GM18507 (cell line): ENCODE measurements around the gene AOPEP.

Experiments used
- DNase-seq: peaks from one replicate; pipeline ENCODE4 v3.0.0; 2011; ENCODE audit warnings: low read depth; ENCODE audit not compliant: insufficient read length; ENCODE audit errors: extremely low spot score
- FAIRE-seq: peaks from 2 replicates; lab custom pipeline; 2011; peaks lifted over from hg19 to GRCh38; lab: Jason Lieb, UNC

AOPEP gene

GRCh38 chr9:94859226-94859625 lies 132.7 kb downstream of the AOPEP start:
- FAIRE-seq = no peak
- no peak for DNase-seq

GRCh38 chr9:94859891-94860290 lies 133.4 kb downstream of the AOPEP start:
- FAIRE-seq (no peak), DNase-seq (no peak)

GRCh38 chr9:94860678-94861588 lies 134.4 kb downstream of the AOPEP start:
- FAIRE-seq = peak; percentile 91

GRCh38 chr9:94861589-94862272 lies 135.2 kb downstream of the AOPEP start:
- FAIRE-seq (no peak), DNase-seq (no peak)

More at GRCh38 chr9:94860678-94861588, 134.4 kb downstream of the AOPEP start:
- DNase-seq = peak; percentile 68

- no peak for FAIRE-seq
Observed at GRCh38 chr9:94864196-94864595, 137.7 kb downstream of the AOPEP start.

GRCh38 chr9:94864862-94865509 lies 138.5 kb downstream of the AOPEP start:
- no peak for FAIRE-seq
- DNase-seq = no peak

More at GRCh38 chr9:94864196-94864595, 137.7 kb downstream of the AOPEP start:
- no peak for DNase-seq

- FAIRE-seq = no peak
- no peak for DNase-seq
Observed at GRCh38 chr9:94865582-94866452, 139.3 kb downstream of the AOPEP start.

- FAIRE-seq (no peak), DNase-seq (no peak)
Observed at GRCh38 chr9:94866770-94867169, 140.3 kb downstream of the AOPEP start.

GRCh38 chr9:94867281-94867841 lies 140.9 kb downstream of the AOPEP start:
- DNase-seq = no peak
- FAIRE-seq = no peak

GRCh38 chr9:94867842-94868312 lies 141.4 kb downstream of the AOPEP start:
- DNase-seq (no peak), FAIRE-seq (no peak)

GRCh38 chr9:94868464-94868863 lies 142.0 kb downstream of the AOPEP start:
- FAIRE-seq = no peak
- no peak for DNase-seq

GRCh38 chr9:94869415-94869843 lies 142.9 kb downstream of the AOPEP start:
- no peak for DNase-seq
- no peak for FAIRE-seq

- FAIRE-seq = no peak
- DNase-seq = no peak
Observed at GRCh38 chr9:94870465-94870792, 143.9 kb downstream of the AOPEP start.

GRCh38 chr9:94870793-94871558 lies 144.5 kb downstream of the AOPEP start:
- DNase-seq (no peak), FAIRE-seq (no peak)

GRCh38 chr9:94872083-94872833 lies 145.8 kb downstream of the AOPEP start:
- no peak for FAIRE-seq
- no peak for DNase-seq

- DNase-seq = no peak
- FAIRE-seq = no peak
Observed at GRCh38 chr9:94872891-94873511, 146.5 kb downstream of the AOPEP start.

- DNase-seq = no peak
- FAIRE-seq = no peak
Observed at GRCh38 chr9:94874316-94874715, 147.8 kb downstream of the AOPEP start.
